Effector CD4-positive, alpha-beta T cell (primary cell): ENCODE measurements around the gene FANCC.

Source experiments
- DNase-seq: peaks from one replicate; pipeline ENCODE4 v3.0.0-alpha.2; 2020

Gene FANCC

DNA sequence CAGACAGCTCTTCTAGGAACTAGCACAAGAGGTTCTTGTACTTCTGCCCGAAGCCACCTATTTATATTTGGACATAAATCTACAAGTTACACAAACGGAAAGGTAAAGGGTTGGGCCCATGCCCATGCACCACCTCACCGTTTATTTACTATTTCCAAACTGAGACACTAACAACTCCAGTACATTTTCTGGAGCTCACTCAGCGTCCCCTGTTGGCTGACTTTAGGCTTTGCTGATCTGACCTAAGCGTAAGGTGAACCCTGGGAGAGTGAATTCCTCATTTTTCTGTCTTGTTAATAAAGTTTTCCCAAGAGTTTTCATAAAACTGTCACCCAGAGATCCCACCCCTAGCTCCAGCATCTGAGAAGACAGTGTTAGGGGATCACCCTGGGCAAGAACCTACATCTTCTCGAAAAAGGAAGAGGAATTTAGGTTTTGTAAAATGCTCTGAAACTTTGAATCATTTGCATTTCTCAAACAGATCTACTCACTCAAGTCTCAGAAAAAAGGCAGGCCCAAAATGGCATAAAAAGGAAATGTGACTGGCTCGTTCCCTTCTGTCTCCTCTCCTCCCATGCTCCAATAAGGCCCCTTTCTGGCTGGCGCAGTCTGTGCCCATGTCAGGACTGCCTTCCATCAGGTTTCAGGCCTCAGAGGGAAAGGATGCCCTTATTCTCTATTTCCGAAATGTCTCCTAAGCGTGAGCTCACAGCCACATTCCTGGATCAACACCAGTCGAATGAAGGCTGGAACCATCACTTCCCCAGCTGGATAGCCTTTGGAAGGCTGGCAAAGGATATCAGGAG lies 201.3 kb downstream of the FANCC start:
- DNase-seq, result no peak

DNA sequence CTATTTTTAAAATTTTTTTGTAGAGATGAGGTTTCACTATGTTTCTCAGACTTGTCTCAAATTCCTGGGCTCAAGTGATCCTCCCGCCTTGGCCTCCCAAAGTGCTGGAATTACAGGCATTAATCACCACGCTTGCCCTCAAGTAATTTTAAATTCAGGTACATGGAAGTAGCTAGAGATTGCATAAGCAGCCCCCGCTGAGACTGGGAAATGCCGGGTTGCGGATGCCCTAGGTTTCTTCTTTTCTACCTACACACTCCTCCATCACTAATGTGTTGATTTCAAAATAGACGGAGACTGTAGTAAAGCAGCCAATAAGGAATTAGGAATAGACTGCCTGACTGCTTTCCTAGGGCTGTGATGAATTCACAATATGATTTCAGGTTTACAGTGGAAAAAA lies 202.4 kb downstream of the FANCC start:
- no peak for DNase-seq

DNA sequence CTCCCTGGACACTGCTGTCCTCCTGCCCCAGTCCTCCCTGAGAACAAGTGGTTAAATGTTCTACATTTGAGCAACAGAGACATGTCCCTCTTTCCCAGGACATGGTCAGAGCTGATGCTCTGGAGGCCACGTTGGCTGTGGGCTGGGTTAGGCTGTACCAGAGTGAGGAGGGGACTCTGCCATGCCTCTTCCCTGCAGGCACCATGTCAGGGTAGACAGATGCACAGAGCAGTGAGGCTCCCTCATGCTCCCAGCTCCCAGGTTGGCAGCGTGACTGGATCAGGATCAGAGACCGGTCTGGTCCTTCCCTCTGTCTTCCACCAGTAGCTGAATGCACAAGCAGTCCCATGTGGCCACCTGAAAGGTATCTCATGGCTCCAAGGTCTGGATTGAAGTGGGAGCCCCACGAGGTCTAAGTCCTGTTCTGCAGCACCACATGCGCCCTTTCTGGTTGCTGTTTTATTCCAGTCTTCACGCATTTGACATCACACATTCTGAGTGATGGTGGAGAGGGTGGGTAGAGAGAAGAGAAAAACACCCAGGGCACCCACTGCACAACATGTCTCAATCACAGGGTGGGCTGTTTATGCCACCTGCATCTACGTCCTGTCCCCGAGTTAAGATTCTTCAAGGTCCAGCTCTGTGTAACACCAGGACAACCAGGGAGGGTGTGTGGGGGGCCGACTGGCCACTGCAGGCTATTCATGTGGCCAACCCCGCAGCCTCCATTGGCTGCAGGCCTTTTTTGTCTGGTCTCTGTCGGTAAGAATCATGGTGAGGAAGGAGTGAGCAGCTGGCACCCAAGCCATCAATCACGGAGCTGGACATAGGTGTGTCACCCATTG lies 204.9 kb downstream of the FANCC start:
- DNase-seq, result no peak

DNA sequence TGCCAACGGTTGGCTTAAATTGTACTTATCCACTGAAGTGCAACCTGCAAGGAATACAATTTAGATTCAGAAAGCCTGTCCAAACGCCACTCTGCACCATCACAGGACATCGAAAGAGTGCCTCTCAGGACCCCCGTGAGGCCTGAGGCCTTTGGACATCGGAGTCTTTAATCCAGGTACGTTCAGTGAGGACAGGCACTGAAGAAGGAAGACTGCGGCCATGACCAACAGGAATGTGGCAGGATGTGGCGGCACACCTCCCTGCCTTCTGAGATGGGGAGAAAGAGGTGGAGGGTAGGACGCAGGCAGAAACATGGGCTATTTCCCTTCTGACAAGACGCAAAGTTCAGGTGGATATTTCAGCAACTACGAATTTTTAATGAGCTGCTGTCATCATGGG lies 205.8 kb downstream of the FANCC start:
- DNase-seq, result no peak

DNA sequence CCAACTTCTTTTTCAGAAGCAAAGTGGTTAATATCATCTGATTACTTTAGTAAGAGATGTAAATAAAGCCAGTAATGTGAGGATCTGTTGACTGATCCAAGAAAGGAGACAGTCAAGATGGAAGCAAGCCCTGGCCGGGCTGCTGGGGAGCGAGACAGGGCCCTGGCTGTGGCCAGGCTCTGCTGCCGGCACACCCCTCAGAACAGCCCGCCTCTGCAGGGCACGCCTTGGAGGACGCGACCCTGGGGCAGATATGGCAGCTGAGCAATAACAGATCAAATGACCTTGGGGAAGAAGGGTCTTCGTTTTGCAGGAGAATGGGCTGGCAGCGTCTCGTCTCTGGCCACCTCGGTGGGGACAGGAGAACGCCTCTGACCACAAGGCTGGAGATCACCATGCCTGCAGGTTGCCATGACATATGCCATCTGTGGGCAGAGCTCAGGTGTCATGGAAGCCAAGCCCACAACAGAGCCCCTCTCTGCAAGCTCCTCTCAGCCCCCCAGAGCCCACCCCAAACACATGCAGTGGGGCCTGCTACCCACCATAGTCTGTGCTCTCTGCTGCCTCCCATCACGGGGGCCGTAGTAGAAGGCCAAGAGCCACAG lies 206.5 kb downstream of the FANCC start:
- DNase-seq, result no peak

DNA sequence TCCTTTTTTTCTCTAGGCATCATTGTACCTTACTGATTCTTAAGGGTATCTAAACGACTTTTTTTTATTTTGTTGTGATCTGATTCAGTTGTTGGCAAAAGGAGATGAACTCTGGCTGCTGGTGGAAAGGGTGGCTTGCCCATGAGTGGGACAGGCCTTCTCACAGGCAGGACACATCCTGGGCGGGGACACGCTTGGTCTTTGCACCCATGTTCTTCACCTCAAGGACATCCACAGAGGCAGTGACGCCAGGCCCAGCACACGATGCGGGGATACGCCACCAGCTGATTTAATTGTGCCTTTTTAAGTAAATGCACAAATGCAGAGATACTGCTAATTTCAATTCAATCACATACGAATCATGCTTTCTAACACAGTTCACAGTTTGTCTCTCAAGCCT lies 208.1 kb downstream of the FANCC start:
- no peak for DNase-seq

DNA sequence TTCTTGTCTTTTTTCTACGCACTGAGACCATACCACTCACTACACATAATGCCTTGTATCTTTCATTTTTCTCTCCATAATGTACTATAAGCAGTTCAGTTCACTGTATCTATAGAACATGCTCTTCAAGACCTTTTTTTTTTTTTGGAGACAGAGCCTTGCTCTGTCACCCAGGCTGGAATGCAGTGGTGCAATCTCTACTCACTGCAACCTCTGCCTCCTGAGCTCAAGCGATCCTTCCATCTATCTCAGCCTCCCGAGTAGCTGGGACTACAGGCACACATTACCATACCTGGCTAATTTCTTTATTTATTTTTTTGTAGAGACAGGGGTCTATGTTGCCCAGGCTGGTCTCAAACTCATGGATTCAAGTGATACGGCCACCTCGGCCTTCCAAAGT lies 208.7 kb downstream of the FANCC start:
- DNase-seq, result no peak

DNA sequence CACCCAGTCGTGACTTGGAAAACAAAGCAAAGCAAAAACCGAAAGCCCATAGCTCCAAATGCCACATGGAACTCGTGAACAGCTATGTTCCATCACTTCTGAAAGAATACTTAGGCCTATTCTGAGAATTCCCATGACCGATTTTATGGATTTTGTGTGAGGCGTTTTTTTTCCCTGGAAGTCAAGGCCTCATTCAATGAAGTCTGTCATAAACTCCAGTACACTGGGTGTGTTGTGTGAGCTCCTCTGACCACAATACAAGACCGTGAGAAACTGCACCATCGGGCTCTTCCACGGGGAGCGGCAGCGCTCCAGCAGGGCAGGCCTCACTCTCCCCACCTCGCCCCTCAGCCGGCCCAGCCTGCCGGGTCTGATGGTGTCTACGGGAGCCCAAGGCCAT lies 209.5 kb downstream of the FANCC start:
- DNase-seq, result no peak

DNA sequence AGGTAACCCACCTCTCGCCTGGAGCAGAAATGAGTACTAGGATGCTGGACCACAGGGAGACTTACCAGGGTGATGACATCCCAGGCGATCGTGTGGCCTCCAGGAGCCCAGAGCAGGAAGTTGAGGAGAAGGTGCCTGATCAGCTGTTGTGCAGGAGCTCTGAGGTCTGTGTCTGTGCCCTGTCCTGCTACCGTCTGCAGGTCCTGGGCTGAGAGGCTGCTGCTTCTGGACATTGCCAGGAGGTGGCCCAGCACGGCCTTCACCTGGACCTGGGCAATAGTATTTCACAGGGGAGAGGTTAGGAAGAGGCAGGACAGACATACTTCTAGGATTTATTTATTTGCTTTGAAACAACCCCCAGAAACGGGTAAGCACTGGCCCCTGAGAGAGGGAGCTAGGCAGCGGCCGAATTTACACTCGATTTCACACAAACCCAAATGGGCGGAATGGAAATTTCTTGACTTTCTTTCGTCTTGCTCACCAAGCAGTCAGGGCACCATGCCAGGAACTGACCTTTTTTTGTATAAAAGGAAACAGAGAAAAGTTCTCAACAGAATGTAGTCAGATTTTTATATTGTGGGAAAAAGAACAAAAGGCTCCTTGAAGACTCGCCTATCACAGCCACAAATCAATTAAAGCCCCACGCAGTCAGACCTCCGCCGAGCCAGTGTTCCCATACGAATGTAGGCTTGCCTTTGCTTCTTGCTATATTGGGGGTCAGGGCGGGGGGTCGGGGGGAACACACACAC lies 210.3 kb downstream of the FANCC start:
- no peak for DNase-seq

DNA sequence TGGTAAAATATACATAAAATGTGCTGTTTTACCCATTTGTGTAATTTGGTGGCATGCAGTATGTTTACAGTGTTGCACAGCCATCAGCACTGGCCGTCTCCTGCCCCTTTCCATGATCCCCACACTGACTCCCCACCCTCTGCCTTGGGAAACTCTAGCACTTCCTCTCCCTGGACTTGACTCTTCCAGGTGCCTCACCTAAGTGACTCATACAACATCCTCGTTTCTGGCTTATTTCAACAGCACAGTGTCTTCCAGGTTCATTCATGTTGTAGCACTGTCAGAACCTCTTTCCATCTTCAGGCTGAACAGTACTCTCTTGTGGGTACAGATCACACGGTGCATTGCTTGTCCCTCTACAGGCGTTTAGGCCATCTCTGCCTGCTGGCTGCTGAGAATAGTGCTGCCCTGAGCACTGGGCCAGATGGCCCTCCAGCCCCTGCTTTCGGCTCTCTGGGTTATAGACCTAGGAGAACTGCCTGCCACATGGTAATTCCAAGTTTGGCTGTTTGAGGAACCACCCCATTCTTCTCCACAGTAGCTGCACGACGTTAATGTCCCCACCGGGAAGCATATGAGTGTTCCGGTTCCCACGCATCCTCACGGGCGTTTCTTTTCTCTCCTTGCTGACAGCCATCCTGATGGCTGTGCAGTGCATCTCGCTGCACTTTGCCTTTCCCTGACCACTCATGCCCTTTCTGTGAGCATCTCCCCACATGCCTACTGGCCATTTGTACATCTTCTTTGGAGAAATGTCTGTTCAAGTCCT lies 211.8 kb downstream of the FANCC start:
- DNase-seq, result no peak

DNA sequence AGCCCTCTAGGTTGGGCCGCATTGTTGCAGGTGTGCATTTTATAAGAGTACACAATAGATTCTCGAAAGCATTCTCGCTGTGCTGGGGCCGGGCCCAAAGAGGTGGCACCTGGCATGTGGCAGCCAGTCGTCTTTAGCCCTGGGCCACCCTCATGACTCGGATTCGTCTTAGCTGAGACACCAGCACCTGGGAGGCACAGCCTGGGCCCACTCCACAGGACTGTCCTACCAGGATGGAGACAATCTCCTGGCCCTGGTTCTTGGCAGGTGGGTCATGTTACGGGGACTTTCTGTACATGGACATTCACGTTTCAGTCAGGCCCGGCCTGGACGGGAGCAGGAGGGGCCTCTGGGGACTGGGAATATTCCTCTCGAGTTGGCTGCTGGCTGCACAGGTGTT lies 212.5 kb downstream of the FANCC start:
- DNase-seq, result no peak

DNA sequence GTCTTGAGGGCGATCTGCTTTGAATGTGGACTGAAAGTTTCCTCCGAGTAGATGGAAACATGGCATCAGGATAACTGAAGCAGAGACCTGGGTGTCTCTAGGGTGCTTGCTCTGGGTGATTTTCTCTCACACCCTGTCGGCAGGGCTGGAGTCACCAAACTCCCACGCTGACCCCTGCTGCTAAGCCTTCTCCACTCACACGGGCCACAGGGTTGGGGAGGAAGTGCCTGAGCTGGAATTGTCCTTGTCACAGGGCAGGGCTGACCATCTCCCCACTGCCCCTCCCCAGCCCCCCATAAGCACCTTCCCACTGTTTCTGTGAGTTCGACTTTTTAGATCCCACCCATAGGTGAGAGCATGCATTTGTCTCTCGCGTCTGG lies 212.9 kb downstream of the FANCC start:
- no peak for DNase-seq

DNA sequence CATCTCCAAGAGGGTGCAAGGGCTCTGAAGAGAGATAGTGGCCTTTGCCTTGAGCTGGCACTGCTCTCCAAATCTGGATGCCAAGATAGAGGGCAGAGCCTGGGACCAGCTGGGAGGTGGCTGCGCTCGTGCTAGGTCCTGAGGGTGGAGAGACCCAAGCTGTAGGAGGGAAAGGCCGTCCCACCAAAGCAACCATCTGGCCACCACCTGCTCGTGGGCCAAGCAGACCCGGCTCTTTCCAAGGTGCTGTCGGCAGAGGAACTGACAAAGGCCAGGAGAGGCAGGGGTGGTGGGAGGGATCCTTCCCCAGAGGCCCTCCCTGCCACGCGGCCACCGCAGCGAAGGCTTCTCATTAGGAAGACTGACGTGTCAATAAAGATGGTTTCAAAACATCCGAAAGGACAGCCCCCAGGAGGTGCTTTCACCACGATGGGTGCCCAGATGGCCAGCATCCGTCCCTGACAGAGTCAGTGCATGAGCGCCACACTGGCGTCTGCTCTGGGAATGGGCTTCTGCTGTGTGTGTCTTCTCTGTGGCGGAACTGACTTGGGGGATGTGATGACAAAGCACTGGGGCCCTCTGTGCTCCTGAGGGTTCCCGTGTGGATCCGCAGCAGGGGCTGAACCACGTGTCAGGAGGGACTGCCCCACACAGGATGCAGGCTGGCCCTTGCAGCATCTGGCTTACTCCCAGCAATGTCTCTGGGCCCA lies 213.5 kb downstream of the FANCC start:
- no peak for DNase-seq

DNA sequence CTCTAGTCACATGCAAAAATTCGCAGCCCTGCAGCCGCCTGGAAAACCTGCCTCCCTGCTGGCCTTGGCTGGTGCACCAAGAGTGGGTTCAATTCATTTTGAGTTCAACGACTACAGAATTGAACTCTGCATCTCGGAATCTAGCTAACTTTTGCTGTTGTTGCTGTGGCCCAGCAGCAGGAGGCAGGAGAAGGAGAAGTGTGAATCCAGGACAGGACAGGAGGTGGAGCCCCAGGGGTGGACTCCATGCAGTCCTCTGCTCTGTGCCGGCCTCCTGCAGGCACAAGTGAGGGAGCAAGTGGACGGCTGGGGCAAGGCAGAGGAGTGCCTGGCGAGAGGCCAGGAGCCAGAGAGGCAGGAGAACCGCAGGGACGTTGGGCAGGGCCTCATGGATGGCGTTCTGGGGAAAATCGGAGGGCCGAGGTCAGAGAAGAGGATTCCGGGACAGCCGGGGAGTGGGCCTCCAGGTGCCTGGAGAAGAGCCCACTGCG lies 214.2 kb downstream of the FANCC start:
- no peak for DNase-seq

DNA sequence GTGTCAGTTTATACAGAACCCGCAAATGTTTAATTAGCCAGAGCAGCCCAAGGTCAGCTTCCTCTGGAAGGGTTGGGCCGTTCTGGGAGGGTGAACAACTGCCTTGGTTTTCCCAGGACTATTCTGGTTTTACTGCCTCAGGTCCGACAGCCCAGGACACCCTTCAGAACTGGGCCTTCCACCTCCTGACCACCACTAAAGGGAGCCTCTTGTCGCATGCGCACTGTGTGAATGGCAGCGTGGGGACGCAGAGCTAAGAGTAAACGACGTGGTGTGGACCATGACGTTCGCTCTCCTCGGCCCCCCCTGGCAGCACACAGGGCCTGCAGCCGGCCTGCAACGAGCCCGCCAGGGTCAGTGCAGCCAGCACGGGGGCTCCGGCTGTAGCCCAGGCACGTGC lies 214.9 kb downstream of the FANCC start:
- no peak for DNase-seq

DNA sequence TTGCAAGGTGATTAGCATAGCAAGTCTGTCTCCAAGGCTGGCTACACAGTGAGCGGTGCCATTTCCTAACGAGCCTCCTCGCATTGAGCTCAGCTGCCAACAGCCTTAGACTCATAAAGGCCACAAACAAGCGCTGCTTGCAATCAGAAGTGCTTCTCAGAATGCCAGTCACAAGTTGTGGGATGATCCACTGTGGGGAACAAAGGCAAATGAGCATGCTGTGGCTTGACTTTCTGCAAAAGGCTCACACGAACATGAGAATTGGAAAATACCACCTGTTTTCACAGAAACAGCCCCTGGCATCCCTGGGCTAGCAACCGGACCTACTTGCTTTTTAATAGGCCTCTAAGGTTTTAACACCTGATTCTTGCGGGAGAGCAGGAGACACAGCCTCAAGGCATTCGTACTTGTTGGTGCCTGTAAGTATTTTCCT lies 215.5 kb downstream of the FANCC start:
- no peak for DNase-seq

DNA sequence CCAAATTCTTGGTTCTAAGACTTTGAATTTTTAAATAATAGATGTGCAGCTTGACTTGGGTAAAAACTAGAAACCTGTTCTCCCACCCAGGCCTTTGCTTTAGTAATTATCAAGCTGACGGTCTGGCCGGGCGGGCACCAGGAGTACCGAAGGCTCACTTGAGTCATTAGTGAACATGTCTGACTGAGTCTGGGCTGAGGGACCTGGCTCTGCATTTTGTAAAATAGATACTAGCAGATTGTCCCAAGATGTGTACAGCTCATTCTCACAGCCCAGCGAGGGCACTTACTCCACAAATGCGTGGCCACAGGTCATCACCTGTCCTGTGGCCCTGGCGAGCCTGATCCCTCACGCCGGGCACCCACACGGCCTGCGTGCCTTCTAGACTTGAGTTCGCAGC lies 216.2 kb downstream of the FANCC start:
- no peak for DNase-seq

DNA sequence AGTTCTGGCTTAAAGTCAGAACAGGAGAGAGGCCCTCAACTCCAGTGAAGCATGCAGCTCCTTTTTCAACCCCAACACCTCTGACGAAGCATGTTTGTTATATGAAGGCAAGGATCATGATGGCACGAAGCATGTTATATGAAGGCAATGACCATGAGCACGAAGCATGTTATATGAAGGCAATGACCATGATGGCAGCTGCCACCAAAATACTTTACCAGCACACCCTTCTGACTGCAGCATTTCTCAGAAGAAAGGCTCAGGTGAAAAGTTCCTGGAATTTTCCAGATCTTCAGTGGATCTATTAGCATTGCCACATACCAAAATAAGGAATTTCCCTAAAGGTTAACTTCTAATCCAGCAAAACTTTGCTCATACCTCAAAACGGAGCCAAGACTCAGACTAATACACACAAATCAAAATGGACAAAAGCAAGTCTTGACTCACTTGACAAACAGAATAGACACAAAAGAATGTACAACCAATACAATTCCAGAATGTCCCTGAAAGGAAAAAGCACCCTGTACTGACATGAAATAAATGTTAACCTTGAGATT lies 217.4 kb downstream of the FANCC start:
- DNase-seq, result no peak

DNA sequence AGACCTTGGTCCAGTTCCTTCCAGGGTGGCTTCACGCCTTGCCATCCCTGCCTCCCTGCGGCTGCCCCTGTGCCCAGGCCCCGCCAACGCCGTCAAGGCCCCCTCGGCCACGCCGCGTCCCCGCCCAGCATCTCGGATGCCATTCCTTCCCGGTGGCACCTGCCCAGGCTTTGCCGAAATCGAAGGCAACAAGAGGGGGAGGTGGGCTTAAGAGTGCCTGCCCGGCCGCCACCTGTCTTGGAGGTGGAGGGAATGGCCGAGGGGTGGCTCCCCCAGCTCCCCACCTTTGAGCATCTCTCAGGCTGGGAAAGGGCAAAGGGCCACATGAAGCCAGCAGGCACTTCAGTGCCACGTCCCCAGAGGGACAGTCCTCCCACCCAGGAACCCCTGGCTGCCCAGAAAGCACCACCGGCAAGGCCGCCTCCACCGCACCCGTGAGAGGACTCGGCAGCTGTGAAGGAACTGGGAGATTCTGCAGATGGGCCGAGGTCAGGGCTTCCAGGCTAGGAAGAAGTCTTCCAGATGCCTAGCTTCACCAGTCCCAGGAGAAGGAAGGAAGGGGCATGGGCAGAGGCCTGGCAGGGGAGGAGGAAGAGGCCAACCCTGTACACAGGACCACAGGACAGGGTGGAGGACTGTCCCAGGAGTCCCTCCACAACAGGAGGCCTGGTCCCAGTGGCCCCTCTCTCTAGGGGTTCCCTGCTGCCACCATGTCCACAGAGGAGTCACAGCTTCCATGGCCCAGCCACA lies 218.0 kb downstream of the FANCC start:
- DNase-seq, result no peak

DNA sequence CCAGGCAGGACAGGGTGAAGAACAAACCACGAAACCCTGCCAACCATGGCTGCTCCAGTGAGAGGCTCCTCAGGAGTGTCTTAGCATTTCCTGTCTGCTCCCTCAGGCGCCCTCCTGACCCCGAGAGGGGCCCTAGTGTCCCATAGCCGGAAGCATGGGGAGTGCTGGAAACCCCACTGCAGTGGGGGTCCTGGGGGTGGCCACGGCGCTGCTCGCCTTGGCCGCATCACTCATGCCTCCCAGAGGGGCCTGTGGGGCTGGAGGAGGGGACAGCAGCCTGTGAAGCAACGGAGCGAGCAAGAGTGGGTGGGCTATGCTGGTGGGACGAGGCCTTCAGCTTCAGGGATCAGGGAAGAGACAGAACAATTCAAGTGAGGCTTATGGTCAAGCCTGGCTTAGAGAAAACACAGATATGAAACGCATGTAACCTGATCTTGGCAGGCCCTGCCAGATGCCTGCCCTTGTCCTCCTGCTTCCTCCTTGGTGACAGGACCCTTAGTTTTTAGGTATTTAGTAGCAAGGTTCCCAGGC lies 219.1 kb downstream of the FANCC start:
- no peak for DNase-seq
